Subcutaneous adipose tissue (tissue), 4 donors: ENCODE measurements around the gene NKAIN4. TPM values are rescaled to one million over a fixed set of nuclear protein-coding genes. Genes with fewer than 3 reads are reported as not detected.

Source experiments
- CTCF ChIP-seq: fragments of 450-650 bp; IDR thresholded peaks from one replicate; pipeline ENCODE4 v1.5.1; 2016; ENCODE audit warnings: low read depth, mild to moderate bottlenecking, control low read depth, antibody characterized with exemption, moderate library complexity
- total RNA-seq, 4 donors: library from RNA; depleted of rRNA; stranded (reverse); fragments of >200 nt; gene quantifications; one replicate each; pipeline ENCODE4 v1.1.0, GENCODE V29; 2016

Gene NKAIN4
- total RNA-seq, 4 donors from 2014 or later = not detected

DNA sequence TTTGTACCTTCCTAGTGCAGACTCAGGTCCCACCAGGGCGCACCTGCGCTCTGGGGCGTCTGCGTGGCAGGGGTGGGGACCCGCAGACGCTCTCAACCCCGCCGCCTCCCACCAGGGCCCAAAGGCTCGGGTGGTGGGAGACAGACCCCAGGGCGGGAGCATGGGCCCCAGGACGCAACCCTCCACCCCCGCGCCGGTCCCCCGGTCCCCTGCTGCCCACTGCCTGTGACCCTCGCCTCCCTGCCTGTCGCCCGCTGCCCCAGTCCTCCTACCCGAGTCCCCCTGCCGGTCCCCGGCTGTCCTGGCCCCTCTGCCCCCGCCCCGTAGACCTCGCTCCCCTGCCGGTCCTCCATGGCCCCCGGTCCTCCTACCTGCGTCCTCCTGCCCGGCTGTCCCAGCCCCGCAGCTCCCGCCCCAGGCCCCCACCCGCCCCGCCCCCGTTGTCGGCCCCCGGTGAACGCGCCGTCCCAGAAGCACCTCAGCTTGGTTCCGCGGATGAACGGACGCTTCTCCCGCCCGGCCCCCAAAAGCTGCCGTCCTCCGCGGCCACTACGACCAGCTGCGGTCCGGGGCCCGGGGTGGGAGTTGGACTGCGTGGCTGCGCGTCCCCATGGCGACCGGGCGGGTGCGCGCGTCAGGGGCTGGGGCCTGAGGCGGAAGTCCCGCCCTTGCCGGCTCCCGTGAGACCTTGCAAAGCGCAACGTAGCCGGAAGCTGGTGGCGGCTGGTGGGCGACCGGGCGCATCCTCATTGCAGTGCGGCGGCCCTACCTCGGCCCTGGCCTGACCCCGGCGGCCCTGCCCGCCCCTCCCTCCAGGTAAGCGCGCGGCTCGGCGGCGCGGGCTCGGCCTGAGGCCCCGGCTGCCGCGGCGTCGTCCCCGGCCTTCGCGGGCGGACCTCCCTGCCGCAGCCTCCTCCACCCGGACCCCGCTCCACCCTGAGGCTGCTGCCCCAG is 18.1 kb upstream of the NKAIN4 start, which contains the start of gene ARFGAP1:
Gene ARFGAP1 (plus strand): TSS at position 709 of the 954 bp plus-strand sequence. CDS start 2,768 bp downstream, outside the sequence.
- TF ChIP-seq CTCF = no peak

GRCh38 chr20:63270606-63271325 is 16.5 kb upstream of the NKAIN4 start:
- TF ChIP-seq CTCF = no peak

GRCh38 chr20:63269724-63270123 is 15.5 kb upstream of the NKAIN4 start:
- TF ChIP-seq CTCF = no peak

GRCh38 chr20:63268671-63269439 is 14.6 kb upstream of the NKAIN4 start:
- TF ChIP-seq CTCF = no peak

DNA sequence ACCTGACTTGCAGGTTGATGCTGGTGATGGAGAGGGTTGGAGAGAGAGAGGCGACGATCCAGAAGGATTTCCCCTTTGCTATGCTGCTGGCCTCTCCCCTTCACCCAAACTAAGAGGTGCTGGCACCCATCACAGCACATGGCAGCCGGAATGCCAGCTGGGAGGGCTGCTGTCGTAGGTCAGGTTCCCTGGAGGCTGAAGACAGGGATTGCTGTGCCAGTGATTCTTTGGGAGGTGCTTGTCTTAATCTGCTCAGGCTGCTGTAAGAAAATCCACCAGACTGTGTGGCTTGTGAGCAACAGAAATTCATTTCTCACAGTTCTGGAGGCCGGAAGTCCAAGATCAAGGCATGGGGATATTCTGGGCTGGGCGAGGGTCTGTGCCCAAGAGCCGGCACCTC is 14.0 kb upstream of the NKAIN4 start:
- no peak for TF ChIP-seq CTCF

GRCh38 chr20:63267691-63268090 is 13.4 kb upstream of the NKAIN4 start:
- TF ChIP-seq CTCF = no peak
